Measurements from ENCODE around the gene STIP1. TPM values are rescaled to one million over a fixed set of nuclear protein-coding genes. Genes with fewer than 3 reads are reported as not detected.

The STIP1 gene
- total RNA-seq, 1 donor from 2014 or later = 110 TPM

DNA sequence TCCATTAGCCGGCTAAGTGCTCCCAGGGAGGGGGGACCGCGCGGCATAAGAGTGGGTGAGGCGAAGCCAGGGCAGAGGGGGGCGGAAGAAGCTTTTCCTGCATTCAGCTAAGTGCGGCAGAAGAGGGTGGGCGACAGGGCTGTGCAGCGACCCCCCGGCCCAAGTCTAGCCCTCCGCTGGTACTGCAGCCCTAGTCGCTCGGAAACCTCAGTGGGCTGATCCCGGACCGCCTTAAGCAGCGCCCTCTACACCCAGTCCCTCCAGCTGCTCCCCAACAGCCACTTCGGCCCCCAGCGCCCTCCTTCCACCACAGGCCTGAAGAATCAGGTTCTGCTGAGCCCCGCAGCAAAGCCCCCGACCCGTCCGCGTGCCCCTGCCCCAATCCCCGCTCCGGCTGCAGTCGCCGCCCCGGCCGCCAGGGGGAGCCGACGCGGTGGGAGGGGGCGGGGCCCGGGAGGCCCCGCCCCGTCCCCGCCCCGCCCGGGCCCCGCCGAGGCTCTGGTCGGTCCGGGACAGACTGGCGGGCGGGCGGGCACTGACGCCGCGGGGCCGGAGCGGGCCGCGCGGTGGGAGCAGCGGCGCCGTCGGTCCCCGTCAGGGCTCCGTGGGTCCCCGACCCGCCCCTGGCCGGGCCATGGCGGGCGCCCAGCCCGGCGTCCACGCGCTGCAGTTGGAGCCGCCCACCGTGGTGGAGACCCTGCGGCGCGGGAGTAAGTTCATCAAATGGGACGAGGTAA is 65.2 kb downstream of the STIP1 start, which contains the start of gene PLCB3:
Gene PLCB3, plus strand, starts transcription at position 515 of the 737 bp plus-strand sequence. Its CDS starts 120 bp downstream, at position 635.
- Histone ChIP-seq H3K4me3 (peak within 1 kb of the TSS; percentile 89), H3K36me3 (peaks cover 14% of the 10 kb centered on the region), H3K4me1 (peaks cover 26% of the 10 kb centered on the region), H3K27me3 (no peaks in the 10 kb centered on the region), H3K9me3 (no peaks in the 10 kb centered on the region), H3K27ac (peak within 1 kb of the TSS; percentile 72)
- DNase-seq = peak; percentile 82
- ATAC-seq = peak; percentile 77
- TF ChIP-seq, protein P1, sequence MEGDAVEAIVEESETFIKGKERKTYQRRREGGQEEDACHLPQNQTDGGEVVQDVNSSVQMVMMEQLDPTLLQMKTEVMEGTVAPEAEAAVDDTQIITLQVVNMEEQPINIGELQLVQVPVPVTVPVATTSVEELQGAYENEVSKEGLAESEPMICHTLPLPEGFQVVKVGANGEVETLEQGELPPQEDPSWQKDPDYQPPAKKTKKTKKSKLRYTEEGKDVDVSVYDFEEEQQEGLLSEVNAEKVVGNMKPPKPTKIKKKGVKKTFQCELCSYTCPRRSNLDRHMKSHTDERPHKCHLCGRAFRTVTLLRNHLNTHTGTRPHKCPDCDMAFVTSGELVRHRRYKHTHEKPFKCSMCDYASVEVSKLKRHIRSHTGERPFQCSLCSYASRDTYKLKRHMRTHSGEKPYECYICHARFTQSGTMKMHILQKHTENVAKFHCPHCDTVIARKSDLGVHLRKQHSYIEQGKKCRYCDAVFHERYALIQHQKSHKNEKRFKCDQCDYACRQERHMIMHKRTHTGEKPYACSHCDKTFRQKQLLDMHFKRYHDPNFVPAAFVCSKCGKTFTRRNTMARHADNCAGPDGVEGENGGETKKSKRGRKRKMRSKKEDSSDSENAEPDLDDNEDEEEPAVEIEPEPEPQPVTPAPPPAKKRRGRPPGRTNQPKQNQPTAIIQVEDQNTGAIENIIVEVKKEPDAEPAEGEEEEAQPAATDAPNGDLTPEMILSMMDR (IDR thresholded peaks at IDR 0.05) = peak; percentile 66
- intact Hi-C loops (cut with DNase I) = no loop called here

DNA sequence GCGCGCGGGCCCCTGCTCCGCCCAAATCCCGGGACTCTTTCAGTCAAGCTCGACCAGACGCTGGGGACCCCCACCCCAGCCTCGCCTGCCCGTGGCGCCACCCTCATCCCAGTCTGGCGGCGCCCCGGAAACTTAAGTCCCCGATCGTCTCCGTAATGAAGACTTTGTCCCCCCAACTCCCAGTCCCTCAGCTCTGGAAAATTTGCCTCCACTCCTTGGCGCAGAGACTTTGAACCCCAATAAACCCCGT is 65.7 kb downstream of the STIP1 start:
- Histone ChIP-seq H3K36me3 (peaks cover 19% of the 10 kb centered on the region), H3K27me3 (no peaks in the 10 kb centered on the region), H3K4me1 (peaks cover 26% of the 10 kb centered on the region), H3K9me3 (no peaks in the 10 kb centered on the region), H3K4me3 (peak overlapping the region; percentile 89), H3K27ac (peak overlapping the region; percentile 72)
- TF ChIP-seq, protein P1 (IDR thresholded peaks at IDR 0.05) = no peak
- intact Hi-C loops (cut with DNase I) = no loop called here
- DNase-seq (no peak), ATAC-seq (no peak)

DNA sequence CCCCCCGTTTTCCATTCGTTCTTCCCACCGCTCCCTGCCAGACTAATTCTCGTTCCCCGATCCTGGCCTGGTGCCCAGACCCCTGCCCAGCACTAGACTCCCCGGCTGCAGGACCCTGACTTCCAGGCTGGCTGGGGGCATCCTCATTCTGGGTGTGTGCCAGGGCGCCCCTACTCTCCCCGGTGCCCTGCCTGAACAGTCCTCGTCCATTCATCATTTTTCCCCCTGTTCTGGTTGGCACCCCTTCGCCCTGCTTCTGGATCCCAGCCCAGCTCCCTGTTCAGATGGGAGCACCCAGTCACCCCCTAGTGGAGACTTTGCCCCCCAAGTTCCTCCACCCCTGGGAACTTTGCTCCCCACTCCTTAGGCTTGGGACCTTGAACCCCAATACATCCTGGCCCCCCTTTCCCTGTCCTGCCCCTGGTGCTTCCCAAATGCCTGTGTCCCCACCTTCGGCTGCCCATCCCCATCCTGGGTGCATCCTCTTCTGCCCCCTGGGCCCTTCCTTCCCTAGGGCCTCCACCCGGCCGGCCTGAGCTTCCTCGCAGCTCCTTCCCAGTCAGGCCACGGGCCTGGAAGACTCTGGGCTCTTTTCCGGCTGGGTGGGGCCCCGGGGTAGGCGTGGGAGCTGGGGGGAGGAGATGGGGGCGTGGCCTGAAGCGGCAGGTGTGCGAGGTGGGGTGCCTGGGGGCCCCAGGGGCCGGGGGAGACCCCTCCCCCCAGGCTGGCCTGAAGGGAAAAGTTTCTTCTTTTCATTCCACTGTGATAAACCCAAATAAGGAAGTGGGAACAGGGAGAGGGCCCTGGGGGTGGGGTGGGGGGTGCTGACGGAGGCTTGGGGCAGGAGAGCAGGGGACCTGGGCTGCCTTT is 66.3 kb downstream of the STIP1 start:
- intact Hi-C loops (cut with DNase I) = no loop called here
- DNase-seq (peak; percentile 85), ATAC-seq (peak; percentile 62)
- peaks cover 25% of the 10 kb centered on the region for H3K36me3 ChIP-seq
- peaks cover 26% of the 10 kb centered on the region for H3K4me1 ChIP-seq
- no peaks in the 10 kb centered on the region for H3K9me3 ChIP-seq
- H3K4me3 ChIP-seq = peak overlapping the region; percentile 89
- TF ChIP-seq, protein P1 (IDR thresholded peaks at IDR 0.05) = peak; percentile 30
- no peaks in the 10 kb centered on the region for H3K27me3 ChIP-seq
- H3K27ac ChIP-seq = peak overlapping the region; percentile 51

- Histone ChIP-seq H3K4me1 (peaks cover 20% of the 10 kb centered on the region), H3K27me3 (no peaks in the 10 kb centered on the region), H3K27ac (no peak overlapping the region), H3K9me3 (no peaks in the 10 kb centered on the region), H3K4me3 (peak overlapping the region; percentile 89), H3K36me3 (peaks cover 31% of the 10 kb centered on the region)
- intact Hi-C loops (cut with DNase I) = no loop called here
- no peak for ATAC-seq
- TF ChIP-seq, protein P1 (IDR thresholded peaks at IDR 0.05) = no peak
- DNase-seq = peak; percentile 54
These were observed 67.1 kb downstream of the STIP1 start for GRCh38 chr11:64253043-64253442.

- DNase-seq (peak; percentile 61), ATAC-seq (no peak)
- peaks cover 20% of the 10 kb centered on the region for H3K4me1 ChIP-seq
- intact Hi-C loops (cut with DNase I) = no loop called here
- H3K36me3 ChIP-seq = peaks cover 35% of the 10 kb centered on the region
- TF ChIP-seq, protein P1 (IDR thresholded peaks at IDR 0.05) = no peak
- H3K4me3 ChIP-seq = no peak overlapping the region
- H3K9me3 ChIP-seq = no peaks in the 10 kb centered on the region
- H3K27me3 ChIP-seq = no peaks in the 10 kb centered on the region
- H3K27ac ChIP-seq = no peak overlapping the region
These were observed 67.5 kb downstream of the STIP1 start for GRCh38 chr11:64253481-64253880.

Other genes starting within 250 kb of the STIP1 start
- gene NAA40, start 247.2 kb upstream of the STIP1 start, total RNA-seq = 15.7 TPM
- gene COX8A, start 211.6 kb upstream of the STIP1 start, total RNA-seq = 199 TPM
- 60.6 TPM for gene OTUB1, start 199.7 kb upstream of the STIP1 start, total RNA-seq
- not detected for gene FLRT1, start 150.2 kb upstream of the STIP1 start, total RNA-seq
- 15.8 TPM for gene MACROD1, start 20.1 kb upstream of the STIP1 start, total RNA-seq
- gene FERMT3, start 20.6 kb downstream of the STIP1 start, total RNA-seq = 73.1 TPM
- gene TRPT1, start 40.0 kb downstream of the STIP1 start, total RNA-seq = 22.4 TPM
- gene NUDT22, start 40.1 kb downstream of the STIP1 start, total RNA-seq = 47.8 TPM
- gene DNAJC4, start 44.4 kb downstream of the STIP1 start, total RNA-seq = 36.4 TPM
- gene VEGFB, start 48.4 kb downstream of the STIP1 start, total RNA-seq = 172 TPM
- gene FKBP2, start 54.9 kb downstream of the STIP1 start, total RNA-seq = 53.9 TPM
- 76.5 TPM for gene PPP1R14B, start 60.8 kb downstream of the STIP1 start, total RNA-seq
- gene PLCB3, start 65.4 kb downstream of the STIP1 start, total RNA-seq = 32.4 TPM
- gene BAD, start 98.5 kb downstream of the STIP1 start, total RNA-seq = 58.9 TPM
- 38.6 TPM for gene GPR137, start 99.7 kb downstream of the STIP1 start, total RNA-seq
- gene KCNK4, start 105.1 kb downstream of the STIP1 start, total RNA-seq = not detected
- not detected for gene CATSPERZ, start 114.2 kb downstream of the STIP1 start, total RNA-seq
- 51.9 TPM for gene ESRRA, start 119.4 kb downstream of the STIP1 start, total RNA-seq
- 168 TPM for gene TRMT112, start 131.4 kb downstream of the STIP1 start, total RNA-seq
- gene PRDX5, start 131.9 kb downstream of the STIP1 start, total RNA-seq = 176 TPM
- 20.7 TPM for gene CCDC88B, start 154.0 kb downstream of the STIP1 start, total RNA-seq
- gene RPS6KA4, start 173.0 kb downstream of the STIP1 start, total RNA-seq = 42.4 TPM

Data from upper lobe of right lung (tissue), 1 donor.